ENCODE data around the gene SAMD4A.

GRCh38 chr14:54582334-54582733 lies 15.4 kb downstream of the SAMD4A start:
- TF ChIP-seq CTCF (conservative IDR thresholded peaks at IDR 0.05; ENCODE audit: low read depth, low read length), result no peak
- TF ChIP-seq MAFK (IDR thresholded peaks at IDR 0.05; ENCODE audit: low read depth, low read length), result no peak
- no peak for TF ChIP-seq RFX5 (IDR thresholded peaks at IDR 0.05; ENCODE audit: low read depth, low read length)
- no peak for TF ChIP-seq CEBPB (IDR thresholded peaks at IDR 0.05; ENCODE audit: low read depth, low read length)
- TF ChIP-seq POLR2A (IDR thresholded peaks at IDR 0.05; ENCODE audit: low read depth, low read length), result no peak
- TF ChIP-seq MXI1 (IDR thresholded peaks at IDR 0.05; ENCODE audit: borderline replicate concordance, low read depth, low read length), result no peak
- no peak for TF ChIP-seq MAZ (IDR thresholded peaks at IDR 0.05; ENCODE audit: borderline replicate concordance, low read depth, low read length)
- TF ChIP-seq BHLHE40 (IDR thresholded peaks at IDR 0.05; ENCODE audit: low read depth, low read length), result no peak
- TF ChIP-seq FOS (IDR thresholded peaks at IDR 0.05; ENCODE audit: low read depth, low read length), result no peak
- no peak for TF ChIP-seq ELK1 (IDR thresholded peaks at IDR 0.05; ENCODE audit: borderline replicate concordance, low read depth, low read length)
- TF ChIP-seq SMC3 (IDR thresholded peaks at IDR 0.05; ENCODE audit: low read depth, low read length), result no peak
- TF ChIP-seq NFE2L2 (IDR thresholded peaks at IDR 0.05; ENCODE audit: low read depth, low read length), result no peak
